ENCODE data around the gene NACC1.

- TF ChIP-seq CTCF (IDR thresholded peaks at IDR 0.05) (no peak), POLR2A (IDR thresholded peaks at IDR 0.05) (no peak)
These were observed 46.5 kb downstream of the NACC1 start for GRCh38 chr19:13164343-13165161.

Measured in adrenal gland (tissue), 5 donors.